ENCODE results near the gene GAS5. TPM values are rescaled to one million over a fixed set of nuclear protein-coding genes. Genes with fewer than 3 reads are reported as not detected.
"Not testable (repeated sequence)": the region's sequence is repeated elsewhere in the genome, so short reads cannot be mapped to it uniquely, and the experiment has no call there.

Gene GAS5
- total RNA-seq, 1 donor from 2014 or later, result 574 TPM

GRCh38 chr1:173861731-173862145 is 6.1 kb downstream of the GAS5 start:
- Mint-ChIP-seq H3K4me3 (no peak overlapping the region), H3K9me3 (no peaks in the 10 kb centered on the region), H3K4me1 (ENCODE audit: unreplicated experiment) (peaks cover 10% of the 10 kb centered on the region), H3K27ac (peak overlapping the region; percentile 69), H3K27me3 (no peaks in the 10 kb centered on the region), H3K36me3 (peaks cover 45% of the 10 kb centered on the region)
- DNase-seq (ENCODE audit: extremely low spot score, unreplicated experiment), result no peak
- no peak for TF ChIP-seq CTCF (conservative IDR thresholded peaks at IDR 0.05)

GRCh38 chr1:173860065-173860464 is 7.7 kb downstream of the GAS5 start:
- H3K4me3 Mint-ChIP-seq, result no peak overlapping the region
- no peak for DNase-seq (ENCODE audit: extremely low spot score, unreplicated experiment)
- peak overlapping the region; percentile 15 for H3K27ac Mint-ChIP-seq
- H3K36me3 Mint-ChIP-seq, result peaks cover 39% of the 10 kb centered on the region
- no peak for TF ChIP-seq CTCF (conservative IDR thresholded peaks at IDR 0.05)
- no peaks in the 10 kb centered on the region for H3K27me3 Mint-ChIP-seq
- no peaks in the 10 kb centered on the region for H3K4me1 Mint-ChIP-seq (ENCODE audit: unreplicated experiment)
- H3K9me3 Mint-ChIP-seq, result no peaks in the 10 kb centered on the region

- not testable (repeated sequence) for H3K4me3 Mint-ChIP-seq; H3K27me3 Mint-ChIP-seq; H3K27ac Mint-ChIP-seq; H3K9me3 Mint-ChIP-seq; DNase-seq (ENCODE audit: extremely low spot score, unreplicated experiment); H3K4me1 Mint-ChIP-seq (ENCODE audit: unreplicated experiment)
- H3K36me3 Mint-ChIP-seq, result peaks cover 39% of the 10 kb centered on the region
Measured at GRCh38 chr1:173859547-173859946, 8.2 kb downstream of the GAS5 start.

- Mint-ChIP-seq H3K27ac (no peak overlapping the region), H3K27me3 (no peaks in the 10 kb centered on the region), H3K9me3 (no peaks in the 10 kb centered on the region), H3K36me3 (peaks cover 35% of the 10 kb centered on the region), H3K4me1 (ENCODE audit: unreplicated experiment) (peaks cover 4% of the 10 kb centered on the region), H3K4me3 (no peak overlapping the region)
- no peak for DNase-seq (ENCODE audit: extremely low spot score, unreplicated experiment)
- no peak for TF ChIP-seq CTCF (conservative IDR thresholded peaks at IDR 0.05)
Measured at GRCh38 chr1:173857363-173857917, 10.3 kb downstream of the GAS5 start.

- Mint-ChIP-seq H3K4me3 (no peak overlapping the region), H3K27ac (no peak overlapping the region), H3K36me3 (peaks cover 38% of the 10 kb centered on the region), H3K9me3 (no peaks in the 10 kb centered on the region), H3K4me1 (ENCODE audit: unreplicated experiment) (peaks cover 4% of the 10 kb centered on the region), H3K27me3 (no peaks in the 10 kb centered on the region)
- TF ChIP-seq CTCF (conservative IDR thresholded peaks at IDR 0.05), result no peak
- DNase-seq (ENCODE audit: extremely low spot score, unreplicated experiment), result no peak
Measured at GRCh38 chr1:173856903-173857302, 10.9 kb downstream of the GAS5 start.

GRCh38 chr1:173856014-173856413 is 11.8 kb downstream of the GAS5 start:
- no peak for DNase-seq (ENCODE audit: extremely low spot score, unreplicated experiment)
- Mint-ChIP-seq H3K27ac (peak overlapping the region; percentile 9), H3K27me3 (no peaks in the 10 kb centered on the region), H3K9me3 (no peaks in the 10 kb centered on the region), H3K36me3 (peaks cover 38% of the 10 kb centered on the region), H3K4me3 (no peak overlapping the region), H3K4me1 (ENCODE audit: unreplicated experiment) (peaks cover 4% of the 10 kb centered on the region)
- no peak for TF ChIP-seq CTCF (conservative IDR thresholded peaks at IDR 0.05)
